GM19324 (cell line): Measurements from ENCODE around the gene ADM2.

Experiments used
- ATAC-seq: cut with Tn5 transposase; IDR thresholded peaks from one replicate; pipeline ENCODE4 v1.9.1; 2021; ENCODE audit warnings: mild to moderate bottlenecking, moderate library complexity; ENCODE audit not compliant: unreplicated experiment, low FRiP score

The ADM2 gene

DNA sequence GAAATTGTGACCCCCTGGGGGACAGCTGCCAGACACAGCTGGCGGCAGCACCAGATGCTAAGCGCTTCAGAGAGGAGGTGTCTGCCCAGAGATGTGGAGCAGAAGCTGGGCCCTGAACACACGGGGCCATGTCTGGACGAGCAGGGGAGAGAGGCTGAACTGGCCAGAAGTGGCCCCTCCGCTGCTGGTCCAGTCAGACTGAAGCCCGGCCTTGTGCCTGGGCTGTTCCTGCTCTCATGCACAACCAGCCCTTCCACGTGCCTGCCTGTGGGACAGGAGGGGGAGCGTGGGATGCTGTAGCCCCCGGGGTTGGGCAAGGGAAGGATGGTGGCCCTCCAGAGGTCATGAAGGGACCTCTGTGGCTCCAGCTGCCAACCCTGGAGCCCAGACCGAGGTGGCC, 1.8 kb downstream of the ADM2 start:
- no peak for ATAC-seq

DNA sequence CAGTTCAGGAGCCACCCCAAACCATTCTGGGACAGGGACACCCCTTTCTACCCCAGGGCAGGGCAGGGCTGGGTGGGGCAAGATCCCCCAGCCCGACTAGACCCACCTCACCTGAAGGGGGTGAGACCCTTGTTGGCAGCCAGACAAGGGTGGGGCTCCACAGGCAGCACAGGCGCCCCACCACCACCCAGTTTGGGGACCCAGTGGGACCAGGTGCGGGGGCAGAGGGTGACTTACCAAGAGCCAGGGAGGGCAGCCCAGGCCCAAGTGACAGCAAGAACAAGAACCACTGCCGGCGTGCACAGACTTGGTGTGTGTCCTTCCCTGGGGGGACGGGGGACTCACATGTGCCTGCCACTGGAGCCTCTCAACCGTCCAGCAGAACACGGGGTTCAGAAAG, 2.2 kb downstream of the ADM2 start:
- no peak for ATAC-seq

DNA sequence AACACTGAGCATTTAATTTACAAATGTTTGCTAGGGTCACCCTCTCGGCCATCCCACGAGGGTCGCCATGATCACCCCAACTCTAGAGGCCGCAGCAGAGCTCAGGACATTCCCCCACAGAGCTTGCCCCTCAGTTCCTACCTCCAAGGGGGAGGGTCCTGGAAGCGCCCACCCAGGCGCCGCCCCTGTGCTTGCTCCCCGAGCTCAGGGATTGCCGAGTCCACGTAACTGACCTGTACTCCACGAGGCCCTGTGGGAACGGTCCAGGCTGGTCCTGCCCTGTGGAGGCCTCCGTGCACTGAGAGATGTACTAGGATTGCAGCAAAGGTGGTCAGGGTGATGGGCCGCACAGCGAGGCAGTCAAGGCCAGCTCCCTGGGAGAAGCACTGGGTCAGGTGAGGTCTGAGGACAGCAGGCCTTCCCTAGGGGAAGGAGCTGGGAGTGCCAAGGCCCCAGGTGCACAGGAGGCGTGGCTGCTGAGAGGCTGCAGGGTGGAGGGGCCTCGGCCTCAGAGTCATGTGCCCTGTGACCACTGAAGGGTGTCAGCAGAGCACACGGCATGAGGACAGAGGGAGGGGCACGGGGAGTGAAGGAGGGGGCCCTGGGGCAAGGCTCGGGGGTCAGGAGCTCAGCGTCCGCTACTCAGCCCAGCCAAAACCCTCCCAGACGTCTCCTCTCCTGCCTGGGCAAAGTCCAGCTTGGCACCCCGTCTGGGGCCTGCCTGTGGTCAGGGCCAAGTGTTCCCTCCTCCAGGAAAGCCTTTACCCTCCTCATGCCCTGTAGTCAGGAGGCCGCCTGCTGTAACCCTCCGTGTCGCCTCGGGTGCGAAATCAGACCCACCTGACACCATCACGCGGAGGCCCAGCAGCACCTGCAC, 2.9 kb downstream of the ADM2 start:
- ATAC-seq, result no peak

DNA sequence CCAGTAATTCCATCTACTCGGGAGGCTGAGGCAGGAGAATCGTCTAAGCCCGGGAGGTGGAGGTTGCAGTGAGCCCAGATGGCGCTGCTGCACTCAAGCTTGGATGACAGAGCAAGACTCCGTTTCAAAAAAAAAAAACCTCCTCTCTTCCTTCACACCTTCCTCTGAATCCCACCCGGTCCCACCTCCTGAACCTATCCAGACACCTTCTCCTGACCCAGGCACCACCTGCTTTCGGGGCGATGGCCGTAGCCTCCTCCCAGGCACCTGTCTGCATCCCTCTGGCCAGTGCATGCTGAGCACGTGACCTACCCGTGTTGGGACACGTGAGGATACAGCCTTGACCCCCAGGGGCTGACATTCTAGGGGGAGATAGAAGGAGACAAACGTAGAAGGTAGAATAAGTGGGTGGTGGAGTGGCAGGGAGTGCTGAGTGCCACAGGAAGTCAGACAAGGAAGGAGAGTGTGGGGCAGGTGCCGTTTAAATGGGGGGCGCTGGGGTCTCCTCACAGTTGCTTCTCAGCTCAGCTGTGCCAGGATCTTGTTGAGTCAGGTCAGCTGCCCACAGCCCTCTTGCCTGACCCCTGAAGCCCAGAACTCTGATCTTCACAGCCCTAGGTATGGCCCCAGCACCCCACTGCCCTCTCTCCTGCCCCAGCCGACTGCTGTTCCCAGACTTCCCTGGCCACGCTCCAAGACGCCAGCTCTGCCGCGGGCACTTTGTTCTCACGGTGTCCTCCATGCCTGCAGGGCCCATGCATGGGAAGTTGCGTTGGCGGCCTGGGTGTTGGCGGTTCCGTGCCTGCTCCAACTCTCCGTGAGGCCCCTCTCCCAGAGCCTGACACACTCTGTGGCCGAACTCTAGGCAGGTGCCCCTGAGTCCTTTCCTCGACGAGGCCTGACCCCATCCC, 4.1 kb downstream of the ADM2 start:
- no peak for ATAC-seq

DNA sequence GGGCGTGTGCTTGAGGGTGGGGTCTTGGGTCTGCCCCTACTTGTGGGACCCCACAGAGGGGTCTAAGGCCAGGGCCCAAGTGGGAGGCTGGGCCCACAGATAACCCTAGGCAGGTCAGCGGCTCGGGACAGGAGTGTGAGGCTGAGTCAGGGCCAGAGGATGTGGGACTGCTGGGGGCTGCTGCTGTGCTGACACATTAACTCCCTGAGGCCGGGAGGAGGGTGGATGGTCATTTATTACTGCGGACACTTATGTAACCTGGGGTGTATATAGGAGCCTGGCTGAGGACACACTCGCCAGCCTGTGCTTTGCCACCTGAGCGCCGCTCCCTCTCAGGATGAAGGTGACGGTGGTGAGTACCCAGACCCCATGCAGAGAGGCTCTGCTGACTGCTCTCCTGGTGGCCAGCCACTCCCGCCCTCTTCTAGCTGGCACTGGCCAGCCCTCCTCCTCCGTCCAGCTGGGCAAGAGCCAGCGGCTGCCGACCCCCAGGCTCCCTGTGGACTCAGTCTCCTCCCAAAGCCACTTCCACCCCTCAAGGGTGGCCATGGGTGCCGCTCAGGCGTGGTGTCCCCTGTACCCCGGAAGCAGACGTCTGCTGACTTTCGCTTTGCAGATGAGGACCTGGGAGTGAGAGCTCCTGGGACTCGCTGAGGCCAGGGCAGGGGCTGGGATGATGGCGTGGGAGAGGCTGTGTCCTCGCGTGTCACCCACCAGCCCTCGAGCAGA, 5.4 kb downstream of the ADM2 start, which contains the start of gene MIOX:
Gene MIOX (plus strand): TSS at position 299 of the 729 bp plus-strand sequence. CDS start 39 bp downstream, at position 338.
- ATAC-seq, result no peak

DNA sequence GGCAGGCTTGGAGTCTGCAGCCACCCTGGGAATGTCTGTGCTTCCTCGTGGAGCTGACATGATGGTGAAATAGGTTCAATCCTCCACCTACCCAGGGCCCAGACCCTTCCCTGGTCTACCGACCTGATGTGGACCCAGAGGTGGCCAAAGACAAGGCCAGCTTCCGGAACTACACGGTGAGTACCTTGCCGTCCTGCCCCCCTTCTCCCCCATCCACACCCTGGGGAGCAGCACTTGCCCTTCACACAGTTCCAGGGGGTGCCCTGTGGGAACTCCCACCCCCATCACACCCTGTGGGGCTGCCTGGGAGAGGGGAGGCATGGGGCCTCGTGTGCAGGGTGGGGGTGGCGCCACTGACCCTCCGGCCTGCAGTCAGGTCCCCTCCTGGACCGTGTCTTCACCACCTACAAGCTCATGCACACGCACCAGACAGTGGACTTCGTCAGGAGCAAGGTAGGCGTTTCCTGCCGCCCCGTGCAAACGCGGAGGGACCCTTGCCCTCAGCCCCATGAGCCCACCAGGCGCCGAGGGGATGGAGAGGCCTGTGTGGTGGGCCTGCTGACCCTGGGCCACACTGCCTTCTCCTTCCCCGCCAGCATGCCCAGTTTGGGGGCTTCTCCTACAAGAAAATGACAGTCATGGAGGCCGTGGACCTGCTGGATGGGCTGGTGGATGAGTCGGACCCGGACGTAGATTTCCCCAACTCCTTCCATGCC, 6.1 kb downstream of the ADM2 start:
- ATAC-seq, result no peak

DNA sequence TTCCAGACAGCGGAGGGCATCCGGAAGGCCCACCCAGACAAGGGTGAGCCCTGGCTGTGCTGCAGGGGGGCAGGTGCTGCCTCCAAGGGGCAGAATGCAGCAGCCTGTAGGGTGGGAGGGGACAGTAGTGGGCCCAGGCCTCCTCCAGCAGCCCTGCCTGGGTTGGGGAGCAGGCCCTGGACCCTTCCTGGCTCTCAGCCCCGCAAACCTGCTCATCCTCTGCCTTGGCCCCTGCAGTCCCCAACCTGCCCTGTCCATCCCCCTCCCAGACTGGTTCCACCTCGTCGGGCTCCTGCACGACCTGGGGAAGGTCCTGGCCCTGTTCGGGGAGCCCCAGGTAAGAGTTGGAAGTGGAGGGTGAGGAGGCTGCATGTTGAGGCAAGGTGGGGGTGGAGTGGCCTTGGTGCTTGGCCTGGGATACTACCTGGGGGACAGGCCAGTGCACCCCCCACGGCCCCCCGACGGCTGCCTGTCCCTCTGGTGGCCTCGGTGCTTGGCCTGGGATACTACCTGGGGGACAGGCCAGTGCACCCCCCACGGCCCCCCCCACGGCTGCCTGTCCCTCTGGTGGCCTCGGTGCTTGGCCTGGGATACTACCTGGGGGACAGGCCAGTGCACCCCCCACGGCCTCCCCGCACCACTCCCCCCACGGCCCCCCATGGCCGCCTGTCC, 6.8 kb downstream of the ADM2 start:
- no peak for ATAC-seq

DNA sequence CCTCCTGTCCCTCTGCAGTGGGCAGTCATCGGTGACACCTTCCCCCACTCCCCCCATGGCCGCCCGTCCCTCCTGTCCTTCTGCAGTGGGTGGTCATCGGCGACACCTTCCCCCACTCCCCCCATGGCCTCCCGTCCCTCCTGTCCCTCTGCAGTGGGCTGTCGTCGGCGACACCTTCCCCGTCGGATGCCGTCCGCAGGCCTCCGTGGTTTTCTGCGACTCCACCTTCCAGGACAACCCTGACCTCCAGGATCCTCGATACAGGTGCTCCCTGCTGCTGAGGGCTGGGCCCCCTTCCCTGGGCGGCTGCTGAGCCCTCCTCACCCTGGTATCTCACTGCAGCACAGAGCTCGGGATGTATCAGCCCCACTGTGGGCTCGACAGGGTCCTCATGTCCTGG, 7.5 kb downstream of the ADM2 start:
- no peak for ATAC-seq

DNA sequence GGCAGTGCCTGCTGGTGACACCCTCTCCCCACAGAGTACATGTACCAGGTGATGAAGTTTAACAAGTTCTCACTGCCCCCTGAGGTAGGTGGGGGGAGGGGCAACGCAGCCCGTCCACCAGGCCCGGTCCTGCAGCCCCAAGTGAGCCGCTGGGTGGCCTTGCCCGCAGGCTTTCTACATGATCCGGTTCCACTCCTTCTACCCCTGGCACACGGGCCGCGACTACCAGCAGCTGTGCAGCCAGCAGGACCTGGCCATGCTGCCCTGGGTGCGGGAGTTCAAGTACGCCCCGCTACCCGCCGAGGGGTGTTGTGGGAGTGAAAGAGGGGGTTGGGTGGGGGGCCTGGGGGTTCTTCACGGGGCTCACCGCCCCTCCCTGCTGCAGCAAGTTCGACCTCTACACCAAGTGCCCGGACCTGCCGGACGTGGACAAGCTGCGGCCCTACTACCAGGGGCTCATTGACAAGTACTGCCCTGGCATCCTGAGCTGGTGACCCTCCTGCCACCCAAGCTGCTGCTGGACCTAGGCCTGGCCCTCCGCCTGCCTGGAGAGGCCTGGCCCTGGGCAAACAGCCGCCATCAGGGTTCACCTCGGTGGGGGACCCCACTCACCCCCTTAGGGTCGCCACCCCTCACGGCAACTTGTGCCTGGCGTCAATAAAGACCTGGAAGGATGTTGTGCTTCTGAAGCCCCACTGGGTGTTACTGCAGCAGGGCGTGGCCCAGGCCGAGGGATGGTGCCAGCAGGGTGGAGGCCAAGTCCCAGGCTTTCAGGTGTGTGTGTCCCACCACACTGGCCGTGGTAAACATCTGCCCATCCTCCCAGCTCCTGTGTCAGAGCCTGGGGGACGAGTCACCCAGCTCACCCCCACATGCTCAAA, 8.3 kb downstream of the ADM2 start:
- no peak for ATAC-seq

DNA sequence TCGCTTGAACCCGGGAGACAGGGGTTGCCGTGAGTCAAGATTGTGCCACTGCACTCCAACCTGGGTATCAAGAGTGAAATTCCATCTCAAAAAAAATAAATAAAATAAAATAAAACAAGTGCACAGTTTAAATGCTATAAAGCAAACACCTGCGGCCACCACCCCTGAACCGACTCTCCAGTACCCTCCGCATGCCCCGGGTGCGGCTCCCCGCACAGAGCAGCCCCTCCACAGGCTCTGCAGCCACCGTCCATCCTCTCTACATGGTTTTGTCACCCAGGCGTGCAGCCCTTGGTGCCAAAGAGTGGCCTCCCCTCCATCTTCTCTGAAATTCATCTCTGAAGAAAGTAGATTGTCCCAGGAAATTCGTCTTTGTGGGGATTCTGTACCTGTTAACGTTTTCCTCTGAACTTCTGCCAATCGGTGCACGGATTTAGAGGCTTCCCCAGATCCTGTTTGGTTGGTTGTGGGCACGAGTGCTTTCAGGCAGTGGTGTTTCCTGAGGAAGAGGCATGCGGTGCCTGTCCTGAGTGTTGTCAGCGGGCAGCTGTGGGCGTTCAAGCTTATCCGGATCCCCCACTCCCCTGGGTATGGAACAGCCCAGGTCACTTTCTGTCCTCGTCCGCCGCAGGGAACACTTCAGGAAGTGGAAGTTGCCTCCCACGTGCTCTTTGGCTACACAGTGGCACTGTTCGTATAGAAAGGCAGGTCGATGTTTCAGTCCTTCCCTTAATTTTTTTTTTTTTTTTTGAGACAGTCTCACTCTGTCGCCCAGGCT, 9.4 kb downstream of the ADM2 start:
- ATAC-seq, result no peak

DNA sequence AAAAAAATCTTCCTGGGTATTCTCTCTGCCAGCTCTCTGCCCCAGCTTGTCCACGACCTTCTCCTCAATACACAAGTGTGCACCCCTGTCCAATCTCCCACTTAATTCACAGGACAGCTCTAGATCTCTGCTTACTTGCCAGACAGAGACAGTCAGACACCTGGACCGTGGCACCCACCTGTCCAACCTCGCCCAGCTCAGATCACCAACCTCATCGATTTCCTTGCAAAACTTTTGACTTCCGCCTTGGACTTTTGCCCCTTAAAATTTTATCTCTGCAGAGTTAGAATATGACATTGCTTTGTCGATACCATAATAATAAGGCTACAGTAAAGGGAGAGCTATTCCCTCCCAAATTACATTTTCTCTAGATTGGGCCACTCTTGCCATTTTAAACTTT, 15.8 kb downstream of the ADM2 start:
- no peak for ATAC-seq

DNA sequence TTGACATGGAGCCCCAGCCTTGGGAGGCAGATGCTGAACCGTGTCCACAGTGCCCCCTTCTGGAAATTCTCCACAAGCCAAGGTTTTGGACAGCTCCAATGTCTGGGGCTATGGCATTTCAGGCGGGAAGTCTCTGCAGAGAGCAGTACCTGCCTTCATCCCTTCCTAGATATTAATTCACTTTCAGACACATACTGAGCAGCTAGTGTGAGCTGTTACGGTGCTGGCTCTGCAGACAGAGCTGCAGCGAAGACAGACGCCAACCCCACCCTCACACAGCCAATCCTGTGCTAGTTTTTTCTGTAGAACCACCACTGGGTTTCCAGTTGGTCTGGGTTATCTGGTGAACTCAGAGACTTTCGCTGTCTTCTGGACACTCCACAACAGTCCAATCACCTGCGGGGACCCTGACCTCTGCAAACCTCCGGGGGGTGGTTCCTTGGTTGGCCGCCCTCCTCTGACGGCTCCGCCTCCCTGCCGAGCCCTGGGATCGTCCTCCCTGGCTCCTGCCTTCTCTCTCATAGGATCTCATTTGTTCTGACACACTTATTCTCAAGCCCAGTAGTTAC, 17.1 kb downstream of the ADM2 start:
- no peak for ATAC-seq

DNA sequence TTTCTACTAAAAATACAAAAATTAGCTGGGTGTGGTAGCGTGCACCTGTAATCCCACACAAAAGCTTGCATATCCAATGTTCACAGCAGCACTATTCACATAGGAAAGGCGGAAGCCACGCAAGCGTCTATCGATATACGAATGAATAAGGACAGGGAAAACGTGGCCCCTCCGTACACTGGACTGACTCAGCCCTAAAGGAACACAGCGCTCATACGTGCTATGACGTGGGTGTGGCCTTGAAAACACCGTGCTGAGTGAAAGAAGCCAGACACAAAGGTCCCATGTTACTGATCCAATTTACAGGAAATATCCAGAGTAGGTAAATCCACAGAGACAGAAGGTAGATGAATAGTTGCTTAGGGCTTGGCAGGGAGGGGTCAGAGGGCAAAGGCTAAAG, 19.1 kb downstream of the ADM2 start:
- ATAC-seq, result no peak

DNA sequence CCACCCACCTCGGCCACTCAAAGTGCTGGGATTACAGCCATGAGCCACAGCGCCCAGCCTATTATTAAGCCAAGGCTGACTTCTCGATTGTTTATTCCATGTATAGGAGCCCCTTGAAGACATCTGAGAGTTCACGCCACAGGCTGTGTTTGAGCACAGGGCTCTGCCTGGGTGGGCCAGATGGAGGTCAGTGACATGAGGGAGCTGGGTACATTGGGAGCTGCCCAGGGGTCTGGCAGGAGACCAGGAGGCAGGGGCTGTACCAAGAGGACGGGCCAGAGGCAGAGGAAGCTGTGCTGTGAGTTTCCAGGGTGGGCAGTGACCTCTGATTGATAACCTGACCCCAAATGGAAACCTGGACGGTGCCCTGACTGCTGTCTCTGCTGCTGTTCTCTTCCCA, 20.8 kb downstream of the ADM2 start:
- no peak for ATAC-seq

DNA sequence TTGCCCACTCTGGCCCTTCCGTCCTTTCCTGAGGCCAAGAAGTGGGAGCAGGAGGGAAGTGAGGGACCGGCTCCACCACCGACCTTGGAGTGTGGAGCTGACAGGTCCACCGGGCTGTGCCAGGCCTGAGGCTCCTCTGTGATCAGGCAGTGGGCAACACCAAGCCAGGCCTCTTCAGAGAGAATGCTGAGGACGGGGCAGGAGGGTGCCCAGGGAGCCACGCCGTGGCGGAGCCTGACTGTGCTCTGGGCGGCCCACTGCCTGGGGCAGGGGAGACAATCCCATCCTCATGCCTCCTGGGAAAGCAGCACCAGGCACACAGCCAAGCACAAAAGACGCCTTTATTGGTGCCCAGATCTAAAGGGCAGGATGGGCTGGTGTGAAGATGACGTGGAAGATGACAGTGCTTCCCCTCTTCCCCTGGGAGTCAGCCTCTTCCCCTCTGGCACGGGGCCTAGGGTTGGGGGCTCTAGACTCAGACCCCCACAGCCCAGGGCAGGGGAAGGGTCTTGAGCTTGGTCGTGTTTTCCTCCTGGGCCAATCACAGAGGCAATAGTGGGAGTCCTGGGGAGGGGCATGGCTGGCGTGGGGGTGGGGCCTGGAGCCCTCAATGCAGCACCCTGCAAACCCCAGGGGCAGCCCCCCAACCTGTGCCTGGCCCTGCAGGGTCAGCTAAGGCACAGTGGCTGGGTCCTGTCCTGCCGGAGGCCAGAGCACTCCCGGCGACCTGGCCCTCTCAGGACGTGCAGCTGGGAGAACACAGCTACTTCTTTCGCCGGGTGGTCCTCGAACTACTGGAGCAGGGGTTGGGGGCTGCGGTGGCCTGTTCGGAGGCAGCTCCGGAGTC, 21.5 kb downstream of the ADM2 start:
- ATAC-seq, result no peak

DNA sequence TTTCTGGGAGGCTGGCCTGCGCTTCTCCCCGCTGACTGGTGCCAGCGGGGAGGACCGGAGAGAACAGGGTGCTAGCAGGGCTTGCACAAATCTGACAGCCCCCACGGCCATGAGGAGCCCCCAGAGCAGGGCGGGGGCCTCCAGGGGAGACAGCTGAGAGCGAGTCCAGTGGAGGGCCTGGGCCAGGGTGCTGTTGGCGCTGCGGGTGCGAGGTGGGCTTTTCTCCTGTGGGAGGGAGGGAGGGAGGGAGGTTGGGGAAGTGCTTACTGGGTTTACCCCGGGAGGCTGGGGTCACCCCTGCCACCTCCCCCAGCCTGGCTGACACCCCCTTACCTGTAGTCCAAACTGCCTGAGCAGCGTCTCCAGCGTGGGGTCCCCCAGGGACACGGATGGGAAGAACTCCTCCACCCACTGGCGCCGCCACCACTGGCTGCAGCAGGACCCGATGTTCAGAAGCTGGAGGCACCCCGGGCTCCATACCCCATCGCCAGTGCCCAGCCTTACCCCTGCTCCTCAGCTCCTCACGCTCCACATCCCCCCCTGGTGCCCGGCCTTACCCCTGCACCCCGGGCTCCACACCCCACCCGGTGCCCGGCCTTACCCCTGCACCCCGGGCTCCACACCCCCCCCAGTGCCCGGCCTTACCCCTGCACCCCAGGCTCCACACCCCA, 22.3 kb downstream of the ADM2 start:
- ATAC-seq, result no peak
